Progenitor cell of endocrine pancreas (in vitro differentiated cells): Measurements from ENCODE around the gene EHF. TPM values are rescaled to one million over a fixed set of nuclear protein-coding genes. Genes with fewer than 3 reads are reported as not detected.
"Not testable (repeated sequence)": the region's sequence is repeated elsewhere in the genome, so short reads cannot be mapped to it uniquely, and the experiment has no call there.

Experiments
- DNase-seq: peaks from one replicate; pipeline ENCODE4 v3.0.0; 2021; ENCODE audit warnings: low spot score; ENCODE audit not compliant: unreplicated experiment
- H3K27ac Mint-ChIP-seq: 2 replicates; pipeline ENCODE4 v1.8.0; 2021; ENCODE audit warnings: mild to moderate bottlenecking, moderate library complexity, mixed read lengths
- H3K27me3 Mint-ChIP-seq: 2 replicates; pipeline ENCODE4 v1.8.0; 2021; ENCODE audit warnings: mixed read lengths
- H3K36me3 Mint-ChIP-seq: 2 replicates; pipeline ENCODE4 v1.8.0; 2022; ENCODE audit warnings: mixed read lengths; ENCODE audit not compliant: insufficient read depth
- H3K4me1 Mint-ChIP-seq: 2 replicates; pipeline ENCODE4 v1.8.0; 2021; ENCODE audit warnings: low read depth, mixed read lengths
- H3K4me3 Mint-ChIP-seq: 2 replicates; pipeline ENCODE4 v1.8.0; 2021; ENCODE audit warnings: low read depth, mild to moderate bottlenecking, moderate library complexity, mixed read lengths
- H3K9me3 Mint-ChIP-seq: 2 replicates; pipeline ENCODE4 v1.8.0; 2021; ENCODE audit warnings: low read depth, mixed read lengths
- CTCF ChIP-seq: fragments of 200-600 bp; sonication (generic); IDR thresholded peaks from one replicate; pipeline ENCODE4 v1.5.0; 2021; ENCODE audit warnings: antibody characterized with exemption, mild to moderate bottlenecking; ENCODE audit not compliant: unreplicated experiment
- total RNA-seq: library from RNA; stranded (reverse); gene quantifications from 2 replicates; pipeline ENCODE4 v1.2.1, GENCODE V29; 2021

The EHF gene
- total RNA-seq, 1 donor from 2014 or later = 18.6 TPM

- Mint-ChIP-seq H3K4me3 (no peak overlapping the region), H3K27me3 (no peaks in the 10 kb centered on the region), H3K4me1 (peaks cover 29% of the 10 kb centered on the region), H3K36me3 (no peaks in the 10 kb centered on the region), H3K27ac (no peak overlapping the region), H3K9me3 (peaks cover 2% of the 10 kb centered on the region)
- TF ChIP-seq CTCF = no peak
- DNase-seq = no peak
Observed at GRCh38 chr11:34587282-34587677, 33.6 kb upstream of the EHF start.

GRCh38 chr11:34588023-34588422, 32.9 kb upstream of the EHF start:
- Mint-ChIP-seq H3K4me1 (peaks cover 29% of the 10 kb centered on the region), H3K27ac (no peak overlapping the region), H3K9me3 (peaks cover 8% of the 10 kb centered on the region), H3K4me3 (no peak overlapping the region), H3K36me3 (peaks cover 3% of the 10 kb centered on the region), H3K27me3 (no peaks in the 10 kb centered on the region)
- DNase-seq = no peak
- TF ChIP-seq CTCF = no peak

- Mint-ChIP-seq H3K27ac (no peak overlapping the region), H3K4me3 (no peak overlapping the region), H3K9me3 (peaks cover 15% of the 10 kb centered on the region), H3K4me1 (peaks cover 29% of the 10 kb centered on the region), H3K36me3 (peaks cover 4% of the 10 kb centered on the region), H3K27me3 (no peaks in the 10 kb centered on the region)
- DNase-seq = no peak
- TF ChIP-seq CTCF = no peak
Observed at GRCh38 chr11:34588701-34589100, 32.2 kb upstream of the EHF start.

- Mint-ChIP-seq H3K9me3 (peaks cover 19% of the 10 kb centered on the region), H3K4me1 (peaks cover 29% of the 10 kb centered on the region)
- H3K36me3 Mint-ChIP-seq, H3K27me3 Mint-ChIP-seq, H3K4me3 Mint-ChIP-seq, DNase-seq, H3K27ac Mint-ChIP-seq: not testable (repeated sequence)
Observed at GRCh38 chr11:34589177-34589576, 31.7 kb upstream of the EHF start.

- no peak overlapping the region for H3K27ac Mint-ChIP-seq
- peaks cover 7% of the 10 kb centered on the region for H3K36me3 Mint-ChIP-seq
- TF ChIP-seq CTCF = no peak
- DNase-seq = no peak
- H3K4me1 Mint-ChIP-seq = peaks cover 5% of the 10 kb centered on the region
- no peak overlapping the region for H3K4me3 Mint-ChIP-seq
- H3K9me3 Mint-ChIP-seq = peaks cover 24% of the 10 kb centered on the region
- no peaks in the 10 kb centered on the region for H3K27me3 Mint-ChIP-seq
Observed at GRCh38 chr11:34593085-34593484, 27.8 kb upstream of the EHF start.

- peaks cover 26% of the 10 kb centered on the region for H3K9me3 Mint-ChIP-seq
- H3K27ac Mint-ChIP-seq = no peak overlapping the region
Observed at GRCh38 chr11:34594603-34595002, 26.3 kb upstream of the EHF start.

More at GRCh38 chr11:34594603-34595002, 26.3 kb upstream of the EHF start:
- DNase-seq = no peak
- H3K4me1 Mint-ChIP-seq = peaks cover 8% of the 10 kb centered on the region
- no peak for TF ChIP-seq CTCF
- no peaks in the 10 kb centered on the region for H3K27me3 Mint-ChIP-seq
- peaks cover 8% of the 10 kb centered on the region for H3K36me3 Mint-ChIP-seq
- H3K4me3 Mint-ChIP-seq = no peak overlapping the region
